HG03432 (cell line): Measurements from ENCODE around the gene TIMP2.
"Not testable (repeated sequence)": the region's sequence is repeated elsewhere in the genome, so short reads cannot be mapped to it uniquely, and the experiment has no call there.

Source experiments
- ATAC-seq: cut with Tn5 transposase; IDR thresholded peaks from one replicate; pipeline ENCODE4 v1.9.1; 2021; ENCODE audit warnings: mild to moderate bottlenecking, moderate library complexity; ENCODE audit not compliant: unreplicated experiment

Gene TIMP2

GRCh38 chr17:78908426-78908825 lies 16.8 kb downstream of the TIMP2 start:
- ATAC-seq: no peak

- ATAC-seq: no peak
Measured at GRCh38 chr17:78905541-78905940, 19.6 kb downstream of the TIMP2 start.

GRCh38 chr17:78905116-78905515 lies 20.1 kb downstream of the TIMP2 start:
- ATAC-seq: no peak

GRCh38 chr17:78904371-78904770 lies 20.8 kb downstream of the TIMP2 start:
- ATAC-seq: no peak

GRCh38 chr17:78903101-78903779 lies 21.9 kb downstream of the TIMP2 start, which contains the start of gene CEP295NL:
Gene CEP295NL (minus strand): TSS chr17:78903201. CDS start chr17:78901828, 1,373 bp downstream.
- no peak for ATAC-seq

- ATAC-seq: not testable (repeated sequence)
Measured at GRCh38 chr17:78902231-78902630, 23.0 kb downstream of the TIMP2 start.

- no peak for ATAC-seq
Measured at GRCh38 chr17:78901806-78902205, 23.4 kb downstream of the TIMP2 start.

- ATAC-seq: no peak
Measured at GRCh38 chr17:78900816-78901215, 24.4 kb downstream of the TIMP2 start.

GRCh38 chr17:78899361-78900260 lies 25.6 kb downstream of the TIMP2 start:
- no peak for ATAC-seq

GRCh38 chr17:78898947-78899346 lies 26.2 kb downstream of the TIMP2 start:
- ATAC-seq: no peak

GRCh38 chr17:78898075-78898836 lies 26.9 kb downstream of the TIMP2 start:
- ATAC-seq: no peak

GRCh38 chr17:78897664-78898047 lies 27.5 kb downstream of the TIMP2 start:
- no peak for ATAC-seq

- ATAC-seq: no peak
Measured at GRCh38 chr17:78896834-78897663, 28.1 kb downstream of the TIMP2 start.

GRCh38 chr17:78896091-78896833 lies 28.9 kb downstream of the TIMP2 start:
- ATAC-seq: no peak

- ATAC-seq: no peak
Measured at GRCh38 chr17:78895322-78895721, 29.9 kb downstream of the TIMP2 start.

- no peak for ATAC-seq
Measured at GRCh38 chr17:78893684-78894083, 31.5 kb downstream of the TIMP2 start.

- ATAC-seq: no peak
Measured at GRCh38 chr17:78892936-78893379, 32.2 kb downstream of the TIMP2 start.

GRCh38 chr17:78892520-78892919 lies 32.7 kb downstream of the TIMP2 start:
- no peak for ATAC-seq

GRCh38 chr17:78892062-78892456 lies 33.1 kb downstream of the TIMP2 start:
- no peak for ATAC-seq
